ENCODE data around the gene RNF44. TPM values are rescaled to one million over a fixed set of nuclear protein-coding genes. Genes with fewer than 3 reads are reported as not detected.

The RNF44 gene
- total RNA-seq, 1 experiment from 2014 or later = 172 TPM

GRCh38 chr5:176491901-176492300, 45.3 kb downstream of the RNF44 start:
- no peaks in the 10 kb centered on the region; a peak in 1 of 5 replicates for H3K9me3 Mint-ChIP-seq

More at GRCh38 chr5:176491901-176492300, 45.3 kb downstream of the RNF44 start:
- Mint-ChIP-seq H3K36me3 (ENCODE audit: insufficient read depth in 1 of 3, low read depth in 3 of 3) (peaks cover 38 to 88% (median 79%) of the 10 kb centered on the region in 3 experiments; a peak in 6 of 7 replicates), H3K27ac (no peak overlapping the region), H3K4me1 (peaks cover 0 to 3% of the 10 kb centered on the region in 2 experiments; a peak in 1 of 4 replicates), H3K27me3 (ENCODE audit: low read depth) (no peaks in the 10 kb centered on the region), H3K4me3 (no peak overlapping the region)
- no peak for DNase-seq
- Histone ChIP-seq H4K8ac (replicated peaks; ENCODE audit: insufficient read length, low read depth, low read length) (no peak overlapping the region), H4K91ac (ENCODE audit: insufficient read length, low read depth, low read length) (no peak overlapping the region), H2BK120ac (ENCODE audit: low read depth, low read length, poor library complexity, severe bottlenecking) (no peak overlapping the region), H3K79me2 (ENCODE audit: insufficient read depth, low read length) (peaks cover 3% of the 10 kb centered on the region; the same call in 1 of the 2 replicates), H2BK5ac (ENCODE audit: insufficient read length, low read length) (no peak overlapping the region), H3K56ac (ENCODE audit: insufficient read length, low read depth, low read length) (no peak overlapping the region), H2BK15ac (ENCODE audit: low read depth, low read length) (no peak overlapping the region), H2AFZ (ENCODE audit: low read length) (no peak overlapping the region), H3K9me3 (ENCODE audit: control insufficient read depth, low read depth, low read length) (no peaks in the 10 kb centered on the region), H3K4ac (ENCODE audit: low read depth, low read length) (no peak overlapping the region), H2BK20ac (ENCODE audit: low read depth, low read length, poor library complexity, severe bottlenecking) (no peak overlapping the region), H3K27me3 (ENCODE audit: insufficient read depth, low read length) (no peaks in the 10 kb centered on the region), H3K23ac (ENCODE audit: insufficient read length, low read depth, low read length) (no peak overlapping the region), H3K9ac (ENCODE audit: extremely low read depth, insufficient read length, low read length) (no peak overlapping the region), H3K4me2 (ENCODE audit: insufficient read depth, insufficient read length, low read length) (no peak overlapping the region), H3K79me1 (ENCODE audit: insufficient read depth, low read depth, low read length, poor library complexity, severe bottlenecking) (peaks cover 3% of the 10 kb centered on the region), H3K18ac (ENCODE audit: insufficient read length, low read depth, low read length) (no peak overlapping the region), H2BK12ac (ENCODE audit: insufficient read length, low read depth, low read length) (no peak overlapping the region), H3T11ph (ENCODE audit: low read length) (no peak overlapping the region), H3K23me2 (ENCODE audit: insufficient read length, low read depth, low read length, poor library complexity, severe bottlenecking) (no peaks in the 10 kb centered on the region), H3K4me1 (ENCODE audit: insufficient read depth, low read length) (no peaks in the 10 kb centered on the region), H3K27ac (ENCODE audit: insufficient read length, low read depth, low read length) (no peak overlapping the region), H3K14ac (ENCODE audit: insufficient read depth, low read length) (no peak overlapping the region), H4K5ac (ENCODE audit: insufficient read length, low read depth, low read length) (peak overlapping the region; percentile 72), H4K20me1 (ENCODE audit: control insufficient read depth, insufficient read depth, insufficient read length) (no peaks in the 10 kb centered on the region), H2AK5ac (ENCODE audit: insufficient read length, low read length) (no peak overlapping the region)
- TF ChIP-seq, protein P1, sequence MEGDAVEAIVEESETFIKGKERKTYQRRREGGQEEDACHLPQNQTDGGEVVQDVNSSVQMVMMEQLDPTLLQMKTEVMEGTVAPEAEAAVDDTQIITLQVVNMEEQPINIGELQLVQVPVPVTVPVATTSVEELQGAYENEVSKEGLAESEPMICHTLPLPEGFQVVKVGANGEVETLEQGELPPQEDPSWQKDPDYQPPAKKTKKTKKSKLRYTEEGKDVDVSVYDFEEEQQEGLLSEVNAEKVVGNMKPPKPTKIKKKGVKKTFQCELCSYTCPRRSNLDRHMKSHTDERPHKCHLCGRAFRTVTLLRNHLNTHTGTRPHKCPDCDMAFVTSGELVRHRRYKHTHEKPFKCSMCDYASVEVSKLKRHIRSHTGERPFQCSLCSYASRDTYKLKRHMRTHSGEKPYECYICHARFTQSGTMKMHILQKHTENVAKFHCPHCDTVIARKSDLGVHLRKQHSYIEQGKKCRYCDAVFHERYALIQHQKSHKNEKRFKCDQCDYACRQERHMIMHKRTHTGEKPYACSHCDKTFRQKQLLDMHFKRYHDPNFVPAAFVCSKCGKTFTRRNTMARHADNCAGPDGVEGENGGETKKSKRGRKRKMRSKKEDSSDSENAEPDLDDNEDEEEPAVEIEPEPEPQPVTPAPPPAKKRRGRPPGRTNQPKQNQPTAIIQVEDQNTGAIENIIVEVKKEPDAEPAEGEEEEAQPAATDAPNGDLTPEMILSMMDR (conservative IDR thresholded peaks at IDR 0.05) = no peak
- WGBS (ENCODE audit: extremely low coverage, insufficient read length, low lambda C conversion rate) = no CpG with 5 or more reads among the region's 8 CpGs

Measured in H9 (cell line).